GM18498 (cell line): Measurements from ENCODE around the gene PTH1R.

Source experiments
- ATAC-seq: cut with Tn5 transposase; IDR thresholded peaks from one replicate; pipeline ENCODE4 v1.9.1; 2021; ENCODE audit warnings: mild to moderate bottlenecking, moderate library complexity; ENCODE audit not compliant: unreplicated experiment

The PTH1R gene

GRCh38 chr3:46926871-46927717 is 49.6 kb downstream of the PTH1R start:
- peak; percentile 57 for ATAC-seq

- ATAC-seq = peak; percentile 10
Observed at GRCh38 chr3:46927718-46928073, 50.2 kb downstream of the PTH1R start.

- no peak for ATAC-seq
Observed at GRCh38 chr3:46928282-46928681, 50.8 kb downstream of the PTH1R start.

DNA sequence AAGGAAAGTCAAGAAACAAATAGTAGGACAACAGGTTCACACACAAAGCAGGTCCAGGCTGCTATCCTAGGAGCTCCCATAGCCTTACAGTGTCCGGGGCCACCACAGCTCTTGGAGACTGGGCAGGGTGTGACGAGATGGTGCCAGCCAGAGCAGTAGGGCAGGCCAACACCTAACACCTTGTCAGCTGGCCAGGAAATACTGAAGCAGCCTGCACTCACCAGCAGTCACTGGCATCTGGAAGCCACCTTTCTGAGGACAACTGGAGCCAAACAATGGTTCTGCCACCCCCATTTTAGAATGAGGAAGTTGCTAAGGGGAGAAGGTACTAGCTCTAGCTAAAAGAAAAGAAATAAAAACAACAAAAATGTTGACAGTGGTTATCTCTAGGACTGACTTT is 51.8 kb downstream of the PTH1R start:
- ATAC-seq = no peak

GRCh38 chr3:46930166-46930944 is 52.8 kb downstream of the PTH1R start:
- ATAC-seq = no peak

DNA sequence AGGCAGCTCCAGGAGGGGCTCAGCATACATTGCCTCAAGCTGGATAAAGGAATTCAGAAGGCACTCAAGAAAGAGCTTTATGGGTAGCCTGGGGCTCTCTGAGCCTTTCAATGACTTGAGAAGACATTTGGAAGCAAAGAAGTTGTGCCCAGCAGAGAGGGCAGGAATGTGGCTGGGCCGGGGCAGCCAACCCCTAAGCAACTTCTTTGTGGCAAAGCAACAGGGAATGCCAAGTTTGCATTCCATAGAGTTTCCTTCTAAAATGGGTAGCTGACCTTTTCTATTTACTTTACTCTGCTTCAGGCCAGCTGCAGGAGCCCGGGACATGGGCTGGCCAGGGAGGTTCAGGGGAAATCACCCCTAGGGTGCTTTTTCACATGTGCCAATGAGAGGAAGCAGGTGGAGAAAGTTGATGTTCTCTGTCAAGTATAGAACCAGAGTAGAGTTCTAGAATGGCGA is 53.5 kb downstream of the PTH1R start:
- no peak for ATAC-seq

DNA sequence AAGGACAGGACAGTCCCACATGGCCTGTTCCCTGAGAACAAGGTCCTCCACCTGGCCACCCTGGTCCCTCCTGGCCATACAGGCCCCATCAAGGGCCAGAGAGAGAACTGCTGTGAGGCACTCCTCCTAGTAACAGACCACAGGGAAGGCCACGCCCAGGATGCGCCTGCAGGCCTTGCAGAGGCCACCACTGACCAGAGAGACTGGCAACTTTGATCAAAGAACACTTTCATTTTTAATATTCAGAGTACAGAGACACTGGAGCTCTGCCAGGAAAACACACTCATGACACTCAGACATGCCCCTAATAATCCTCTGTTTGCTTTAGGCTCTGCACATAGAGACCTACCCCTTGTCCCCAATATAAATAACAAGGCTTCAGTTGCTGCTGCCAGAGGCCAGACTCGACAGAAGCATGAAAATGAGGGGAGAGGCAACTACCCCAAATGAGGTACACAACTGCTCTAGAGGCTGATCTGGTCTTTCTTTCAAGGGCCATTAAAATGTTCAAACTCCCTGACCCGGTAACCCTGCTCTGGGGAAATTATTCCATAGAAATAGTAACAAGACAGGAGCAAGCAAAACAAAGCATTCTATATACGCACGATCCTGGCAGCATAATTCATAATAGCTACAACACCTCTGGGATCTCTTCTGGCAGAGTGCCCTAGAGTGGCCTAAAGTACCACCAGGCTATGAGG is 54.3 kb downstream of the PTH1R start:
- ATAC-seq = no peak

DNA sequence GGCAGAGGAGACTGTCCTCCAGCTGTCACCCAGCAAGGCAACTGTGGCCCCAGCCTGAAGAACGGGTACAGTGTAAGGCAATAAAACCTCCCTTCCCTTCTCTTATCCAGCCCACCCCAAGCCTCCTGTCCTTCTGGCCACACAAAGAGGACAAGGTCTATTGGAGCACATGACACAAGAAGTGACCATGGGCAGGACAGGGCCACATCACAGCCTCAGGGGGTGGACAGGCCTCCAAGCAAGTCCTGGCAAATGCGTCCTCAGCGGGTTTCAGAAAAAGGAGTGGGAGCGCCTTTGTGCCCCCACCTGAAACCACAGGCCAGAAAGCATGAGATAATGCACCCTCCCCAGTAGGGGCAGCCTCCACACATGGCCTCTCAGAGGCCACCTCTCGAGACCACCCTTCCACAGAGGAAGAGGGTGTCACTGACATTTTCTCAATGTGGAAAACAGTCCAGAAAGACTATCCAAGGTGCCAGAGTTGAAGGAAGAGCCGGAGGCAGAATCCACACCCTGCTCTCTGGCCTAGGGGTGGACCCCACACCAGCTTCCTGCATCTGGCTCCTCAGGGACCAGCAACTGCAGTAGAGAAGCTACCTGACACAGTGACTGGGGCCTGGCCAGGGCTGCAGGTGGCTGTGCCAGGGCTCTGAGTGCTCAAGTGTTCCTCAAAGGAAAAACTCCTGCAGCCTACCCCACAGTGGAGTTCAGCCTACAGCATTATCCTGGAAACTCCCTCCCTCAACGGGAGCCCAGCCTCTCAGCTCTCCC is 55.1 kb downstream of the PTH1R start:
- ATAC-seq = no peak

GRCh38 chr3:46933261-46933660 is 55.7 kb downstream of the PTH1R start:
- ATAC-seq = no peak

GRCh38 chr3:46934072-46934471 is 56.6 kb downstream of the PTH1R start:
- no peak for ATAC-seq

GRCh38 chr3:46934498-46935167 is 57.1 kb downstream of the PTH1R start:
- no peak for ATAC-seq

DNA sequence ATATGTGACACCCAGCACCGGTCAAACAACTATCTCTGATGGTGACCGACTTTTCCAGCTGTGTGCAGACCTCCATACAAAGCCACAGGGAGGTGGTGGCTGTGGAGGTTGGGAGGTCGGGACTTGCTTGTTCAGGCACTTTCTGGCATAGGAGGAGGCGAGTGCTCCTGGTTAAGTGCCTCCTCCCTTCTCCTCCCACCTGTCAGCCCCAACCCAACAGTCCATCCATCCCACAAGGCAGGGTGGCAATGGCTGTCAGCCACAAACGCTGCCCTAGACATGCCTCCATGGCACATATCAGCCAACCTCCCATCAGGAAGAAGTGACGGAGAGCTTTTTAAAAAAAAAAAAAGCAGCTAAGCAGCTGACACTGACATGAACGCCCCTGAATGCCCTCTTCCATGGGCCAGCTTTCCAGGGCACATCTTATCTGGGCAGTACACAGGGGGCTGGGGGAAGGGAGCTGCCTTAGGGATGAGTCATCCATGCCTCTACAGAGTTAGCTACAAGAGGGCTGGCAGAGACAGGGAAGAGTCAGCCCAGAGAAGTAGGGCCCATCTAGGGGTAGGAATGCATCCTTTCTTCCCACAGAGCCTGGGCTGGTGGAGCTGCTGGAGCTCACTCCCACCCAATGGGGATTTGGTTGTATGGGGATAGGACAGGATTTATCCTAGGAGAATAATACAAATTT is 57.8 kb downstream of the PTH1R start:
- no peak for ATAC-seq

DNA sequence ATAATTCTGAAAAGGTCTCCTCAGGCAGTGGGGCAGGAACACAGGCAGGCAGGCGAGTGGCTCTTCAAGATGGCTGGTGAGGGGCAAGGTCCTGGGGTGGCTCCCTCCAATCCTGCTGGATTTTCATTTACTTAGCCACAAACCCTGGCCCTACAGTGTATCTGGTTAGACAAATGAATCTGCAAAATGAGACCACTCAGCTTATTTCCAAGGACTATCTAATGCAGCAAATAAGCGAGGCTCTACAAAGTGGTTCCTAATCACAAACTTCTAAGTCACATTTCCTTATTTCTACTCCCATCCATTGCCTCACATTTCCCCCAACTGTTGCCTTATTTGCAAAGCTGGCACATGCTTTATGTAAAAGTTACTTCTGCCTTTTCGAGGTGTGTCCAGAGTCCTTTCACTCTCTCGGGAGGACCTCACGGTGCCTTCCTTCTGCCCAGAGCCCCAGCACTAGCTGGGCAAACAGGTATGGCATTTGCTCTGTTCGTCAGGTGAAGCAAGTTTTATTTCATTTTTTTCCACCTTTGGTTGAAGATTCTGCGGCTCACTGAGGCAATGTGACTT is 58.6 kb downstream of the PTH1R start:
- no peak for ATAC-seq

DNA sequence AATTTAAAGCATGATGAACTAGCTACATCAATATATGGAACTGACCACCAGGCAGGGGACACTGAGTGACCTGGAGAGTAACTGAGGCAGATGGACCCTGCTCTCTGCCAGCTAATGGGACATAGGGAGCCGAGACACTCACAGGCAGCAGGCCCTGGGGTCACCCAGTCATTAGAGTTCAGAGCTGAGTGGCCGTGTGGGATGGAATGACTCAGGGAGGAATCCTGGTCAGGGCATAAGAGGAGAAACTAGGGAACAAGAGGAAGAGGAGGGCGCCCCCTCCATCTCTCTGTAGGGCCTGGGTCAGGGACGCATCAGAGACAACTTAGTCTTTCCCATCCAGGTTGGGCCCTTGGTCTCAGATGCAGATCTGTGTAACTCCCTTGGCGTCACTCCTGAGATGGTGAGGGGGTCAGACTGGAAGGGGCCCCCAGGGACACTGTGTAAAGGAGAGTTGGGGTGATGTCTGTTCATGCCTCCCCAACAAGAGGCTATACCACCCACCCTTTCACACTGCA is 59.3 kb downstream of the PTH1R start:
- no peak for ATAC-seq

- ATAC-seq = no peak
Observed at GRCh38 chr3:46938118-46938517, 60.6 kb downstream of the PTH1R start.

GRCh38 chr3:46939578-46940445 is 62.3 kb downstream of the PTH1R start:
- ATAC-seq = no peak

DNA sequence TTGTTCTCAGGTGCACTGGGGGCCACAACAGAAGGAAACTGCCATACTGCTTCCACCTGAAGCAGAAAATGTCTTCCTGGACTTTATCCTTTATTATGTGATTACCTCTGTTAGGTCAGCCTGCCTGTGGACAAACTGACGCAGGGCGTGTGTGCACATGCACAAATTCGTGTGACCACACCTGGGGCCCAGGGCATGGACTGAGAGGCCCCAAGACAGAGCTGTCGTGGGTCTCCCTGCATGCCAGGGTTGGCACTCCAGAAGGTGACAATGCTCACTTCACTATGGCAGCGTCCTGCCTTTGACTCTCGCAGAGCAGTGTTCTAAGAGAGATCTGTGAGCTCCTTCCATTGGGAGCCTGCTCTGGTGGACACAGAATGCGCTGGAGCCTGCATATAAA is 64.6 kb downstream of the PTH1R start:
- ATAC-seq = no peak
